ENCODE results near the gene AK4. TPM values are rescaled to one million over a fixed set of nuclear protein-coding genes. Genes with fewer than 3 reads are reported as not detected.

The AK4 gene
- polyA plus RNA-seq, 1 donor (not counting 4 experiments of a cell fraction or from before 2014, with no cell fraction given): 90.0 TPM

DNA sequence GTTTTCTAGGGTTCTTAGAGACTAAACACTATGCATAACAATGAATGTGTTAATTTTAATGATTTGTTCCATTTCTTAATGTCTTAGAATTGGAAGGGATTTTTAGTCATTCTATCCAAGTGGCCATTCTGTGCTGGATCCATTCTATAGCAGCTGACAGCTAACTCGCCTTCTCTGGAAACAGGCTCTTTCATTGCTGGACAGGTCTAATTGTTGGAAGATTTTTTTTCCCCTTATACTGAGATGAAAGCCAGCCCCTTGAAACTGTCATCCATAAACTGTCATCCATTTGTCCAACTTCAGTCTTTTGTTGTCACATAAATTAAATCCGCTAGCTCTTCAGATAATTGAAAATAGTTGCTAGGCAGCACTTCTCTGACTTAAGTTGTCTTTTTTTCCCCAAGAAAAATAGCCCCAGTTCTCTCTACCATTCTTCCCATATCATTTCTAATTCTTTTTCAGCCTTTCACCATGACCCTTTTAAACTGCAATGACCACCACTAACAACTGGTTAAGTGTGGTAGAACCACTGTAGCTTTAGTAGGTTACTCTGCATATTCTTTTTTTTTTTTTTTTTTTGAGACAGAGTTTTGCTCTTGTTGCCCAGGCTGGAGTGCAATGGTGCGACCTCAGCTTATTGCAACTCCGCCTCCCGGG is 19.7 kb downstream of the AK4 start:
- Histone ChIP-seq H3K27me3 (ENCODE audit: control insufficient read depth, extremely low read depth, insufficient read depth, low read length) (no peaks in the 10 kb centered on the region), H3K4me1 (ENCODE audit: control insufficient read depth, extremely low read depth, insufficient read depth, low read length) (peaks cover 17% of the 10 kb centered on the region), H4K20me1 (ENCODE audit: control insufficient read depth, extremely low read depth, insufficient read depth, low read length) (no peaks in the 10 kb centered on the region), H3K79me2 (ENCODE audit: control insufficient read depth, insufficient read depth, low read length) (peaks cover 45% of the 10 kb centered on the region), H3K9ac (ENCODE audit: control insufficient read depth, extremely low read depth, insufficient read depth, low read length) (no peak overlapping the region), H3K4me3 (ENCODE audit: control insufficient read depth in 2 of 3, extremely low read depth in 1 of 3, insufficient read depth in 2 of 3, low read depth in 1 of 3, low read length in 3 of 3) (no peak overlapping the region), H3K9me1 (ENCODE audit: control insufficient read depth, extremely low read depth, insufficient read depth, low read length) (no peaks in the 10 kb centered on the region), H3K4me2 (ENCODE audit: control insufficient read depth, extremely low read depth, insufficient read depth, low read depth, low read length) (no peak overlapping the region), H3K27ac (ENCODE audit: control insufficient read depth, insufficient read depth, low read length) (no peak overlapping the region), H2AFZ (ENCODE audit: control insufficient read depth, low read length) (no peak overlapping the region), H3K9me3 (ENCODE audit: control insufficient read depth, low read depth, low read length) (no peaks in the 10 kb centered on the region), H3K36me3 (ENCODE audit: control insufficient read depth in 2 of 2, extremely low read depth in 1 of 2, insufficient read depth in 2 of 2, low read length in 2 of 2) (no peaks in the 10 kb centered on the region)
- no peak for DNase-seq (ENCODE audit: low read depth, low spot score)
- TF ChIP-seq, protein P1, sequence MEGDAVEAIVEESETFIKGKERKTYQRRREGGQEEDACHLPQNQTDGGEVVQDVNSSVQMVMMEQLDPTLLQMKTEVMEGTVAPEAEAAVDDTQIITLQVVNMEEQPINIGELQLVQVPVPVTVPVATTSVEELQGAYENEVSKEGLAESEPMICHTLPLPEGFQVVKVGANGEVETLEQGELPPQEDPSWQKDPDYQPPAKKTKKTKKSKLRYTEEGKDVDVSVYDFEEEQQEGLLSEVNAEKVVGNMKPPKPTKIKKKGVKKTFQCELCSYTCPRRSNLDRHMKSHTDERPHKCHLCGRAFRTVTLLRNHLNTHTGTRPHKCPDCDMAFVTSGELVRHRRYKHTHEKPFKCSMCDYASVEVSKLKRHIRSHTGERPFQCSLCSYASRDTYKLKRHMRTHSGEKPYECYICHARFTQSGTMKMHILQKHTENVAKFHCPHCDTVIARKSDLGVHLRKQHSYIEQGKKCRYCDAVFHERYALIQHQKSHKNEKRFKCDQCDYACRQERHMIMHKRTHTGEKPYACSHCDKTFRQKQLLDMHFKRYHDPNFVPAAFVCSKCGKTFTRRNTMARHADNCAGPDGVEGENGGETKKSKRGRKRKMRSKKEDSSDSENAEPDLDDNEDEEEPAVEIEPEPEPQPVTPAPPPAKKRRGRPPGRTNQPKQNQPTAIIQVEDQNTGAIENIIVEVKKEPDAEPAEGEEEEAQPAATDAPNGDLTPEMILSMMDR (optimal IDR thresholded peaks at IDR 0.05 in 1 of 3, IDR thresholded peaks at IDR 0.05 in 1 of 3, conservative IDR thresholded peaks at IDR 0.05 in 1 of 3; ENCODE audit: extremely low read depth in 1 of 3, insufficient read depth in 2 of 3, low read length in 3 of 3): no peak
- no peak for TF ChIP-seq EZH2 (IDR thresholded peaks at IDR 0.05; ENCODE audit: low read length)
- FAIRE-seq: peak; percentile 43
- dilution Hi-C loops (cut with MboI; ENCODE audit: extremely low pct_ligation_motif_present, low sequenced_read_pairs): no loop called here

DNA sequence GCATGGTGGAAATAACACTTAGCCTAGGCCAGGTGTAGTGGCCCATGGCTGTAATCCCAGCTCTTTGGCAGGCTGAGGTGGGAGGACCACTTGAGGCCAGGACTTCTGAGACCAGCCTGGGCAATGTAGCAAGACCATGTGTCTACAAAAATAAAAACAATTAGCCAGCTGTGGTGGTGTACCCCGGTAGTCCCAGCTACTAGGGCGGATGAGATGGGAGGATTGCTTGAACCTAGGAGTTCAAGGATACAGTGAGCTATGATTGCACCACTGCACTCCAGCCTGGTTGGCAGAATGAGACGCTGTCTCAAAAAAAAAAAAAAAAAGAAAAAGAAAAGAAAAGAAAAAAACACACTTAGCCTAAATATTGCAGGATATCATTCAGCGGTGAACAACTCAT is 20.9 kb downstream of the AK4 start:
- no peak overlapping the region for H3K9ac ChIP-seq (ENCODE audit: control insufficient read depth, extremely low read depth, insufficient read depth, low read length)
- no peak overlapping the region for H3K4me2 ChIP-seq (ENCODE audit: control insufficient read depth, extremely low read depth, insufficient read depth, low read depth, low read length)
- no peak overlapping the region for H3K27ac ChIP-seq (ENCODE audit: control insufficient read depth, insufficient read depth, low read length)
- H3K9me1 ChIP-seq (ENCODE audit: control insufficient read depth, extremely low read depth, insufficient read depth, low read length): no peaks in the 10 kb centered on the region
- FAIRE-seq: no peak
- DNase-seq (ENCODE audit: low read depth, low spot score): no peak
- H3K4me3 ChIP-seq (ENCODE audit: control insufficient read depth in 2 of 3, extremely low read depth in 1 of 3, insufficient read depth in 2 of 3, low read depth in 1 of 3, low read length in 3 of 3): no peak overlapping the region
- no peak for TF ChIP-seq EZH2 (IDR thresholded peaks at IDR 0.05; ENCODE audit: low read length)
- TF ChIP-seq, protein P1 (optimal IDR thresholded peaks at IDR 0.05 in 1 of 3, IDR thresholded peaks at IDR 0.05 in 1 of 3, conservative IDR thresholded peaks at IDR 0.05 in 1 of 3; ENCODE audit: extremely low read depth in 1 of 3, insufficient read depth in 2 of 3, low read length in 3 of 3): no peak
- no peaks in the 10 kb centered on the region for H4K20me1 ChIP-seq (ENCODE audit: control insufficient read depth, extremely low read depth, insufficient read depth, low read length)
- H3K27me3 ChIP-seq (ENCODE audit: control insufficient read depth, extremely low read depth, insufficient read depth, low read length): no peaks in the 10 kb centered on the region
- dilution Hi-C loops (cut with MboI; ENCODE audit: extremely low pct_ligation_motif_present, low sequenced_read_pairs): no loop called here
- H3K9me3 ChIP-seq (ENCODE audit: control insufficient read depth, low read depth, low read length): no peaks in the 10 kb centered on the region
- peaks cover 19% of the 10 kb centered on the region for H3K4me1 ChIP-seq (ENCODE audit: control insufficient read depth, extremely low read depth, insufficient read depth, low read length)
- H3K79me2 ChIP-seq (ENCODE audit: control insufficient read depth, insufficient read depth, low read length): peaks cover 45% of the 10 kb centered on the region
- H2AFZ ChIP-seq (ENCODE audit: control insufficient read depth, low read length): no peak overlapping the region
- H3K36me3 ChIP-seq (ENCODE audit: control insufficient read depth in 2 of 2, extremely low read depth in 1 of 2, insufficient read depth in 2 of 2, low read length in 2 of 2): no peaks in the 10 kb centered on the region

Measured in keratinocyte (primary cell).